Measurements from ENCODE around the gene IL17REL.
"Not testable (repeated sequence)": the region's sequence is repeated elsewhere in the genome, so short reads cannot be mapped to it uniquely, and the experiment has no call there.

The IL17REL gene

GRCh38 chr22:49953027-49953679 lies 59.4 kb downstream of the IL17REL start:
- H3K9ac ChIP-seq (ENCODE audit: low read depth, low read length), result no peak overlapping the region

DNA sequence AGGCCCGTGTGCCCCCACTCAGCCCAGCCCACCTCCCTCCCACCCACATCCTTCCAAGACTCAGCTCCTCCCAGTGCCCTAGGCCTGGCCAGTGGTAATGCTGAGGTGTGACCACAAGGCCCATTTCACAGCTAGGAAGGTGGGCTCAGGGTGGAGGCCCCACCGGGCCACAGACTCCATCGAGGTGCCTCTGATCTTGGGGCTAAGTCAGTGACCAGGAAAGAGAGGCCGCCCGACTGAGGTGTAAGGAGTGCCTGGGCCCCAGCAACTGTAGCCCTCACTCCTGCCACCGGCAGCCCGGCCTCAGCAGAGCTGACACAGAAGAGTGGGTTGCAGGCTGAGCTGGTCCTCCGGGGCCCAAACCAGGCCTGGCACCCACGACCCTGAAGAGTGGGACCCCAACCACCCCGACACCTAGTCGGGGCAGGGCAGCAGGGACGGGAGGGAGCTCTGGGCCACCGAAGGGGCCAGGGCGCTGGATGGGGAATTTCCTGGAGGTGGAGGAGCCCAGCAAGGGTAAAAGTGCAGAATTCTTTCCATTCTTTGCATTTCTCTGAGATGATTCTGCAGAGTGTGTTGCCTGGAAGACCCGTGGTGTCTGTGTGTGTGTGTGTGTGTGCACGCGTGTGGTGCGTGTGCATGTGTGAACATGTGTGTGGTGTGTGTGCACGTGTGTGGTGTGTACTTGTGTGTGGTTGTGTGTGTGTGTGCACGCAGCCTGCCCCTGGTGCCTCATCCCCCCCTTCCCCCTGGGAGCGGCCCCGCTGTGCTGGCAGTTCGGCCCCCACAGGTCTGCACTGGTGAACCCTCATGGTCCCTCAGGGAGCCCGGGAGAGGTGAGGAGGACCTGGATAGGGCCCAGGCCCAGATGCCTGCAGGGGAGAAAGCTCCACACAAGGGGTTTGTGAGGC lies 60.3 kb downstream of the IL17REL start:
- H3K36me3 ChIP-seq (ENCODE audit: insufficient read depth, low read length), result no peaks in the 10 kb centered on the region
- peaks cover 27% of the 10 kb centered on the region; the same call in 1 of the 2 replicates for H3K4me1 ChIP-seq (ENCODE audit: insufficient read depth, low read length)
- no peaks in the 10 kb centered on the region for H3K9me3 ChIP-seq (ENCODE audit: control insufficient read depth, insufficient read depth, low read length)
- H3K9ac ChIP-seq (ENCODE audit: low read depth, low read length), result no peak overlapping the region

More at GRCh38 chr22:49953027-49953679, 59.4 kb downstream of the IL17REL start:
- peaks cover 20% of the 10 kb centered on the region; the same call in 1 of the 2 replicates for H3K4me1 ChIP-seq (ENCODE audit: insufficient read depth, low read length)
- H3K9me3 ChIP-seq (ENCODE audit: control insufficient read depth, insufficient read depth, low read length), result no peaks in the 10 kb centered on the region
- H3K36me3 ChIP-seq (ENCODE audit: insufficient read depth, low read length), result no peaks in the 10 kb centered on the region

DNA sequence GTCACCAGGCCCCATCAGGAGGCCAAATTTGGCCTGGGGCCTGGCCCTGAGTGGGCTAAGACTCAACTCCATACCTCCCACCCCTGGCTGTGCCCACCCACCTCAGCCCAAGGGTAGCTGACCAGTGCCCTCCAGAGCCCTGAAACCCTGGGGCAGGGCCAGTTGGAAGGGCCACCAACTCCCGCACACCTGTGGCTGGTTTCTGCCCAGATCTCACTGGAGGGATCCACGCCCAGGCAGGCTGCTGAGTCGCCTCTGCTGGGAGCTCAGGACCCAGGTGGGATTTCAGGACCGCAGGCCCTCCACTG lies 60.9 kb downstream of the IL17REL start:
- no peak overlapping the region for H3K9ac ChIP-seq (ENCODE audit: low read depth, low read length)
- H3K4me1 ChIP-seq (ENCODE audit: insufficient read depth, low read length), result peaks cover 33% of the 10 kb centered on the region; the same call in 1 of the 2 replicates
- no peaks in the 10 kb centered on the region for H3K9me3 ChIP-seq (ENCODE audit: control insufficient read depth, insufficient read depth, low read length)
- H3K36me3 ChIP-seq (ENCODE audit: insufficient read depth, low read length), result no peaks in the 10 kb centered on the region

- Histone ChIP-seq H3K9me3 (ENCODE audit: control insufficient read depth, insufficient read depth, low read length) (no peaks in the 10 kb centered on the region), H3K9ac (ENCODE audit: low read depth, low read length) (no peak overlapping the region), H3K4me1 (ENCODE audit: insufficient read depth, low read length) (peaks cover 37% of the 10 kb centered on the region; the same call in 1 of the 2 replicates), H3K36me3 (ENCODE audit: insufficient read depth, low read length) (no peaks in the 10 kb centered on the region)
Measured at GRCh38 chr22:49951000-49951677, 61.4 kb downstream of the IL17REL start.

- no peaks in the 10 kb centered on the region for H3K9me3 ChIP-seq (ENCODE audit: control insufficient read depth, insufficient read depth, low read length)
- no peak overlapping the region for H3K9ac ChIP-seq (ENCODE audit: low read depth, low read length)
- H3K36me3 ChIP-seq (ENCODE audit: insufficient read depth, low read length), result no peaks in the 10 kb centered on the region
- H3K4me1 ChIP-seq (ENCODE audit: insufficient read depth, low read length), result peaks cover 41% of the 10 kb centered on the region; the same call in 1 of the 2 replicates
Measured at GRCh38 chr22:49950396-49950994, 62.1 kb downstream of the IL17REL start.

GRCh38 chr22:49949914-49950292 lies 62.7 kb downstream of the IL17REL start:
- Histone ChIP-seq H3K9ac (ENCODE audit: low read depth, low read length) (no peak overlapping the region), H3K4me1 (ENCODE audit: insufficient read depth, low read length) (peaks cover 41% of the 10 kb centered on the region; the same call in 1 of the 2 replicates), H3K9me3 (ENCODE audit: control insufficient read depth, insufficient read depth, low read length) (no peaks in the 10 kb centered on the region), H3K36me3 (ENCODE audit: insufficient read depth, low read length) (no peaks in the 10 kb centered on the region)

DNA sequence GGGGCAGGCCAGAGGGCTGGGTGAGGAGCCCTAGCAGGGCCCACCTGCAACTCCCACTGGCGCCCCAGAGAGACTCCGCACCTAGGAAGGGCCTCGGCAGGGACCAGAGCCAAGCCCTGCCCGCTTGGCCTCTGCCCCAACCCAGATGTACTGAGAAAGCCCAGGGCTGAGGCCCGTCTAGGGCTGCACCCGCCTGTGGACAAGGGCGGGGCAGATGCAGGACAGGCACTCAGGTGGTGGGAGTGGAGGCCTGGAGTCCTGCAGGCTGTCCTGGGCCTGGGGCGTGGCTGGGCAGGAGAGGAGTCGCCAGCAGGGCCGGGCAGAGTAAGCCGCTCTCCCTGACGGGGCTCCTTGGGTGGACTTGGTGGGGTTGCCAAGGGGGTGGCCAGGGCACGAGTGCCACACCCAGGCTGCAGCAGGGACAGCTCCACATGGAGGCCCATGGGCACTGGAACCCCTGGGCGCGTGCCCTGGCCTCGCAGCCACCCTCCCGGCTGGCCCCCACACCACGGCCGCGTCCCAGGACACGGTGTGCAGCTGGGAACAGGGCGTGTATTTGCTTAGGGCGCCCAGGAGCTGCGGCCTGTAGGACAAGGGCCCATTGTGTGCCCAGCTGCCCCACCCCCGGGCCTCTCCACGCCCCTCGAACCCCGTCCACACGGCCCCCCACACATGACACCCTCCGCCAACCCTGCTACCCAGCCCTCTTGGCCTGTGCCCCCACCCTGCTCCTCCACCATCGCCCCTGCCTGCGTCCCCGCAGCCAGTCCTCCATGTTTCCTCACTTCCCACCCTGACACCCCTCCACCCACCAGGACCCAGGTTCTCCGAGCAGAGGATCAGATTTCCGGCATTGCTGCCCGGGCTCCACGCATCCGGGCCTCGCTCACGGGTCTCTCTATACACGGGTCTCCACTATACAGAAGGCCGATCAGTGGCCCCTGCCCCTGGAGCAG lies 63.3 kb downstream of the IL17REL start:
- no peak overlapping the region for H3K9ac ChIP-seq (ENCODE audit: low read depth, low read length)
- H3K9me3 ChIP-seq (ENCODE audit: control insufficient read depth, insufficient read depth, low read length), result no peaks in the 10 kb centered on the region
- H3K36me3 ChIP-seq (ENCODE audit: insufficient read depth, low read length), result no peaks in the 10 kb centered on the region
- H3K4me1 ChIP-seq (ENCODE audit: insufficient read depth, low read length), result peaks cover 41% of the 10 kb centered on the region; the same call in 1 of the 2 replicates

GRCh38 chr22:49948116-49948957 lies 64.2 kb downstream of the IL17REL start:
- no peak overlapping the region for H3K9ac ChIP-seq (ENCODE audit: low read depth, low read length)
- no peaks in the 10 kb centered on the region for H3K36me3 ChIP-seq (ENCODE audit: insufficient read depth, low read length)
- H3K4me1 ChIP-seq (ENCODE audit: insufficient read depth, low read length), result peaks cover 41% of the 10 kb centered on the region; the same call in 1 of the 2 replicates
- no peaks in the 10 kb centered on the region for H3K9me3 ChIP-seq (ENCODE audit: control insufficient read depth, insufficient read depth, low read length)

- no peak overlapping the region for H3K9ac ChIP-seq (ENCODE audit: low read depth, low read length)
- H3K9me3 ChIP-seq (ENCODE audit: control insufficient read depth, insufficient read depth, low read length), result no peaks in the 10 kb centered on the region
- H3K36me3 ChIP-seq (ENCODE audit: insufficient read depth, low read length), result no peaks in the 10 kb centered on the region
- peaks cover 37% of the 10 kb centered on the region; the same call in 1 of the 2 replicates for H3K4me1 ChIP-seq (ENCODE audit: insufficient read depth, low read length)
Measured at GRCh38 chr22:49947296-49947622, 65.3 kb downstream of the IL17REL start.

DNA sequence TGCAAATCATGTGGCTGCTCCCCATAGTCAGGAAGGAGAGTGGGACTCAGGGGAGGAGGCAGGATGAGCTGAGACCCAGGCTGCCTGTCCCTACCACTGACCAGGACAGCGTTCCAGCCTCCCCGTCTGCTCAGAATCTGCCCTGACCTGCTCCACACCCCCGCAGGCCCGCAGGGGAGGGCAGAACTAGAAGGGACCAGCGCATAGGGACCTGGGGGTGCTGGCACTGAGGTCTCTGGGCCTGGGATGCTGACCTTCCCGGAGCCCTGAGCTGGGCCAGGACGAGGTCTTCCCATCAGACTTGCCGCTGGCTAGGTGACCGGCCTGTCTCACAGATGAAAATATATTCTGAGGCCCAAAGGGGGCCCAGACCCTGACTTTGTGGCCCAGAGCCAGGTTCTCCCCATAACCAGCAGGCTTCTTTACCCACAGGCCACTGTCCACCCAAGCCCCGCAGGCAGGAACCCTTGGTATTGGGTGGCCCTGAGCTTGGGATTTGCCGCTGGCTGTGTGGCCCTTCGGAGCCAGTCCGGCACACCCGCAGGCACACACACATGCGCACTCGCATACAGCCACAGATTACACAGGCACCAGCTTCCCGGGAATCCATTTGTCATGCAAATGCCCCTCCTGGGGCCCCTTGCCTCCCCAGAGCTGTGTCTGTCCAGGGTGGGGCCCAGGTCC lies 65.8 kb downstream of the IL17REL start:
- Histone ChIP-seq H3K9ac (ENCODE audit: low read depth, low read length) (no peak overlapping the region), H3K36me3 (ENCODE audit: insufficient read depth, low read length) (no peaks in the 10 kb centered on the region), H3K9me3 (ENCODE audit: control insufficient read depth, insufficient read depth, low read length) (no peaks in the 10 kb centered on the region), H3K4me1 (ENCODE audit: insufficient read depth, low read length) (peaks cover 33% of the 10 kb centered on the region; the same call in 1 of the 2 replicates)

DNA sequence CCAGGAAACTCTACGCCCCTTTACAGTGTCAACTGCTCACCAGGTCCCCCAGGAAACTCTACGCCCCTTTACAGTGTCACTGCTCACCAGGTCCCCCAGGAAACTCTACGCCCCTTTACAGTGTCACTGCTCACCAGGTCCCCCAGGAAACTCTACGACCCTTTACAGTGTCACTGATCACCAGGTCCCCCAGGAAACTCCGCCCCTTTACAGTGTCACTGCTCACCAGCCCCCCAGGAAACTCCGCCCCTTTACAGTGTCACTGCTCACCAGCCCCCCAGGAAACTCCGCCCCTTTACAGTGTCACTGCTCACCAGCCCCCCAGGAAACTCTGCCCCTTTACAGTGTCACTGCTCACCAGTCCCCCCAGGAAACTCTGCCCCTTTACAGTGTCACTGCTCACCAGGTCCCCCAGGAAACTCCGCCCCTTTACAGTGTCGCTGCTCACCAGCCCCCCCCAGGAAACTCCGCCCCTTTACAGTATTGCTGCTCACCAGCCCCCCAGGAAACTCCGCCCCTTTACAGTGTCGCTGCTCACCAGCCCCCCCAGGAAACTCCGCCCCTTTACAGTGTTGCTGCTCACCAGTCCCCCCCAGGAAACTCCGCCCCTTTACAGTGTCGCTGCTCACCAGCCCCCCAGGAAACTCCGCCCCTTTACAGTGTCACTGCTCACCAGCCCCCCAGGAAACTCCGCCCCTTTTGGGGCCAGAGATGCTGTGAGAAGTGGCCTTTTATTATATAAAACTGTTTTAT lies 67.3 kb downstream of the IL17REL start:
- peaks cover 21% of the 10 kb centered on the region; the same call in 1 of the 2 replicates for H3K4me1 ChIP-seq (ENCODE audit: insufficient read depth, low read length)
- not testable (repeated sequence) for H3K9me3 ChIP-seq (ENCODE audit: control insufficient read depth, insufficient read depth, low read length); H3K9ac ChIP-seq (ENCODE audit: low read depth, low read length); H3K36me3 ChIP-seq (ENCODE audit: insufficient read depth, low read length)

Measured in ES-I3 (cell line).